NCI-H1930 (cell line): ENCODE measurements around the gene ASTN2.

Experiments used
- DNase-seq, 2 experiments: peaks; one replicate each; lab custom pipeline; 2025; lab: John Stamatoyannopoulos, UW

Gene ASTN2

GRCh38 chr9:116668970-116669695, 745.7 kb downstream of the ASTN2 start:
- no peak for DNase-seq

- DNase-seq = no peak
Observed at GRCh38 chr9:116663581-116663980, 751.3 kb downstream of the ASTN2 start.

- no peak for DNase-seq
Observed at GRCh38 chr9:116662646-116663310, 752.1 kb downstream of the ASTN2 start.

- DNase-seq = peak; percentile 25 to 36
Observed at GRCh38 chr9:116661037-116661954, 753.6 kb downstream of the ASTN2 start.

- DNase-seq = no peak
Observed at GRCh38 chr9:116658265-116658664, 756.6 kb downstream of the ASTN2 start.

- DNase-seq = no peak
Observed at GRCh38 chr9:116656977-116657376, 757.9 kb downstream of the ASTN2 start.

- no peak for DNase-seq
Observed at GRCh38 chr9:116656501-116656971, 758.3 kb downstream of the ASTN2 start.

GRCh38 chr9:116654059-116654355, 760.9 kb downstream of the ASTN2 start:
- DNase-seq = no peak

- no peak for DNase-seq
Observed at GRCh38 chr9:116653348-116654058, 761.4 kb downstream of the ASTN2 start.

- DNase-seq = no peak
Observed at GRCh38 chr9:116647515-116647809, 767.4 kb downstream of the ASTN2 start.

- peak in 1 of 2 experiments; percentile 4 for DNase-seq
Observed at GRCh38 chr9:116646661-116647514, 768.0 kb downstream of the ASTN2 start.

GRCh38 chr9:116644091-116644688, 770.7 kb downstream of the ASTN2 start:
- no peak for DNase-seq

- no peak for DNase-seq
Observed at GRCh38 chr9:116643691-116644090, 771.2 kb downstream of the ASTN2 start.

- no peak for DNase-seq
Observed at GRCh38 chr9:116641292-116642059, 773.4 kb downstream of the ASTN2 start.

- no peak for DNase-seq
Observed at GRCh38 chr9:116639251-116639741, 775.6 kb downstream of the ASTN2 start.

- no peak for DNase-seq
Observed at GRCh38 chr9:116635908-116636307, 778.9 kb downstream of the ASTN2 start.

- DNase-seq = no peak
Observed at GRCh38 chr9:116632990-116633838, 781.6 kb downstream of the ASTN2 start.

GRCh38 chr9:116629634-116630033, 785.2 kb downstream of the ASTN2 start:
- DNase-seq = no peak

GRCh38 chr9:116628716-116629115, 786.1 kb downstream of the ASTN2 start:
- no peak for DNase-seq
